ENCODE measurements around the gene PKLR.
"Not testable (repeated sequence)": the region's sequence is repeated elsewhere in the genome, so short reads cannot be mapped to it uniquely, and the experiment has no call there.

Gene PKLR

DNA sequence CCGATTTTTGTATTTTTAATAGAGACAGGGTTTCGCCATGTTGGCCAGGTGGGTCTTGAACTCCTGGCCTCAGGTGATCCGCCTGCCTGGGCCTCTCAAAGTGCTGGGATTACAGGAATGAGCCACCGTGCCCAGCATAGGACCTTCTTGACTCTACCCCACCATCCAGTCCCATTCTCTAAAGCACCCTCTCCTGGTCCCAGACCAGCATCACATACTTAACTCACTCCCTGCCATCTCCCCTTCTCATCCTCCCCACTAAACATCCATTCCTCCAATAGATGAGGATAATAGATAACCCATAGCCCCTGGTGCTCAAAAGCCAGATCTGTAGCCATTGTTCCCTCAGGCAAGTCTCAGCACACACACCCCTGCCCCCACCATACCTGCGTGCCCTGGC is 48.0 kb downstream of the PKLR start:
- peak overlapping the region; percentile 85 for H3K4me3 ChIP-seq (ENCODE audit: low read depth, low read length)
- peaks cover 9% of the 10 kb centered on the region for H3K4me1 ChIP-seq
- H3K27me3 ChIP-seq, result no peaks in the 10 kb centered on the region
- no peaks in the 10 kb centered on the region for H3K9me3 ChIP-seq
- H3K36me3 ChIP-seq, result no peaks in the 10 kb centered on the region; the same call in none of the 2 replicates
- TF ChIP-seq, protein P1, sequence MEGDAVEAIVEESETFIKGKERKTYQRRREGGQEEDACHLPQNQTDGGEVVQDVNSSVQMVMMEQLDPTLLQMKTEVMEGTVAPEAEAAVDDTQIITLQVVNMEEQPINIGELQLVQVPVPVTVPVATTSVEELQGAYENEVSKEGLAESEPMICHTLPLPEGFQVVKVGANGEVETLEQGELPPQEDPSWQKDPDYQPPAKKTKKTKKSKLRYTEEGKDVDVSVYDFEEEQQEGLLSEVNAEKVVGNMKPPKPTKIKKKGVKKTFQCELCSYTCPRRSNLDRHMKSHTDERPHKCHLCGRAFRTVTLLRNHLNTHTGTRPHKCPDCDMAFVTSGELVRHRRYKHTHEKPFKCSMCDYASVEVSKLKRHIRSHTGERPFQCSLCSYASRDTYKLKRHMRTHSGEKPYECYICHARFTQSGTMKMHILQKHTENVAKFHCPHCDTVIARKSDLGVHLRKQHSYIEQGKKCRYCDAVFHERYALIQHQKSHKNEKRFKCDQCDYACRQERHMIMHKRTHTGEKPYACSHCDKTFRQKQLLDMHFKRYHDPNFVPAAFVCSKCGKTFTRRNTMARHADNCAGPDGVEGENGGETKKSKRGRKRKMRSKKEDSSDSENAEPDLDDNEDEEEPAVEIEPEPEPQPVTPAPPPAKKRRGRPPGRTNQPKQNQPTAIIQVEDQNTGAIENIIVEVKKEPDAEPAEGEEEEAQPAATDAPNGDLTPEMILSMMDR (IDR thresholded peaks at IDR 0.05; ENCODE audit: low read depth, low read length), result peak; percentile 26
- no peak for DNase-seq

DNA sequence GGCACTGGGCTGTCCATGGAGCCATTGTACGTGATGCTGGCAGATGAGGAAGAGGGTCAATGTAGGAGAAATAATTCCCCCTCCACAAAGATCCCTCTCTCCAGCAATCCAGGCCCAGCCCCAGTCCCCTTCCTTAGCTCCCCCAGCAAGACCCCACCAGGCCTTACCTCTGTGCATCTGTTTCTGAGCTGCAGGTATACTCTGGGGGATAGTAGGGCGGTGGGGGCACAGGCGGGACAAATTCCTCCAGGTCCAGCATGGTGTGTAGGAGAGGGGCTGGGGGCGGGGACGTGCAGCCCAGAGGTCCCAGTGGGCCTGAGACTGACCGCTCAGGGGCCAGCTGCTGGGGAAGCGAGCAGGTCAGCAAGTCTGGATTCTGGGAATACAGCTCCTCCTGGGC is 49.7 kb downstream of the PKLR start:
- no peaks in the 10 kb centered on the region for H3K27me3 ChIP-seq
- DNase-seq, result no peak
- H3K9me3 ChIP-seq, result no peaks in the 10 kb centered on the region
- peaks cover 14% of the 10 kb centered on the region for H3K4me1 ChIP-seq
- TF ChIP-seq, protein P1 (IDR thresholded peaks at IDR 0.05; ENCODE audit: low read depth, low read length), result no peak
- H3K4me3 ChIP-seq (ENCODE audit: low read depth, low read length), result no peak overlapping the region
- H3K36me3 ChIP-seq, result no peaks in the 10 kb centered on the region; the same call in none of the 2 replicates

DNA sequence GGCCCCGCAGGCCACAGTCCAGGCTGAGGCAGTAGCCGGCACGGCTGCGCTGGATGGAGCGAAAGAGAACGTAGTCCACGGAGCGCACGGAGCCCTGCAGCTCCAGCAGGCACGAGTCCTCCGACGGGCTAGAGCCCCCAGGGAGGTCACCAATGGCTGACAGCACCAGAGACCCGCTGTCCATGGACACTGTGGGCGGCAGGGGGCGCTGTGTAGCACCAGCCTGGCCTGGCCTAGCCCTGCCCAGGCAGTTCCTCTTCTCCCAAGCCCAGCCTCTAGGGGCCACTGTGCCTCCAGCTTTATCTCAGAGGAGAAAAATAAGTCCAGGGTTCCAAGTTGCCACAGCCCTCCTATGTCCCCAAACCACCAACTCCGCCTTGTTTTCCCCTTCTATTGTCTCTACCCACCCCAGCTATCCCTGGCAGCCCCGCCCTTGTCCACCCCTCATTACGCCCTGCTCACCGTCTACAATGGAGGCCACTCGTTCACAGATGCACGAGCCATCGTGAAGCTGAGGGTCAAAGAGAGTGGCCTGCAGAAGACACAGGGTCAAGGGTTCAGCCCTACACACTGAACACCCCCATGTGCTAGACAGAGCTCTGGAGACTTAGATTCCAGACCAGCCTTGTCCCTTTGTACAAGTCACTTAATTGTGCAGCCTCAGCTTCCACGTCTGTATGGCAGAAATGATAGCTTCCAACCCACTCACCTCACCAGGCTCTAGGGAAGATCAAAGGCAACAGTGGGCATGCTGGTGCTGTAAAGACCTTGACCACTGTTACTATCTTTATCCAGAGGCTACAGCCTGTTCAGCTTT is 50.4 kb downstream of the PKLR start:
- H3K4me1 ChIP-seq, result peaks cover 14% of the 10 kb centered on the region

GRCh38 chr1:155250246-155250632 is 51.0 kb downstream of the PKLR start:
- TF ChIP-seq, protein P1 (IDR thresholded peaks at IDR 0.05; ENCODE audit: low read depth, low read length), result no peak

More for the DNA sequence above, 50.4 kb downstream of the PKLR start:
- DNase-seq, result peak; percentile 98
- H3K27me3 ChIP-seq, result no peaks in the 10 kb centered on the region
- H3K4me3 ChIP-seq (ENCODE audit: low read depth, low read length), result peak overlapping the region; percentile 60
- H3K9me3 ChIP-seq, result no peaks in the 10 kb centered on the region
- no peaks in the 10 kb centered on the region; the same call in none of the 2 replicates for H3K36me3 ChIP-seq
- TF ChIP-seq, protein P1 (IDR thresholded peaks at IDR 0.05; ENCODE audit: low read depth, low read length), result peak; percentile 100

DNA sequence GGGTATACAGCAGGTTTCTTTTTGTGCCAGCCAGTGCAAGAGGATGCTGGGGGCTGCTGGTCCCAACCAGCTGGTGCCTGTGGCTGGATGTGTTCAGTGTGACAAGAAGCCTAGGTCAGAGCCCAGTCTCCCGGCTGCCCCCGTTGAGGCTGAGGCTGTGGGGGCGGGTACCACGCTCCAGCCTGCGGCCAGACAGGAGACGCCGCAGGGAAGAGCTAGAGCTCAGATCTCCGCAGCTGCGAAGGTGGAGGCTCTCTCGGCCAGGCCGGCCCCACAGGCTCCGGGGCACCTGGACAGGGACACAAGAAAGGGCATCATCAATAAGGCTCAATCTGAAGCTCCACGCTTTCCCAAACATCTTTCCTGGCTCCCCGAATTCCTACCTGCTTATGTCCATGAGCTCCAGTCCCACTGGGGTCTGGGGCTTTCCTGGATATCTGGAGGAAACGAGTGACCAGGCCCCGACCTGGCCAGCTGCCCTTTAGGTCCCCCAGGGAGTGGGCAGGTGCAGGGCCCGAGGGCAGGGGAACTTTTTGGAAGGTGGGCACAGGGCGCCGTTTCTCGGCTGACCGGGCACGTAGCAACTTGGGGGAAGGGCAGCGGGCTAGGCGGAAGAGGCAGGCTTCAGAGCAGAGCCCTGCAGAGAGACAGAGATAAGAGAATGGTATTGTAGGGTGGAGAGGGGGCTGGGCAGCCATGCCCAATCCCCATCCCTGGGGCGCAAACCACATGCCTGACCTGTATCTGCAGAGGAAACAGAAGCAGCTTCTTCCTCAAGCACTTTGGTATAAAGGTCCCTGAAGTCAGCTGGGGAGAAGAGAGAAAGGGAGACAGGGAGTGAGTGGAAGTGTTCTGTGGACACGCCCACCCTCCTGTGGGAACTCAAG is 53.3 kb downstream of the PKLR start:
- H3K9me3 ChIP-seq, result no peaks in the 10 kb centered on the region
- no peaks in the 10 kb centered on the region for H3K27me3 ChIP-seq
- DNase-seq, result peak; percentile 59
- peak overlapping the region; percentile 33 for H3K4me3 ChIP-seq (ENCODE audit: low read depth, low read length)
- H3K36me3 ChIP-seq, result no peaks in the 10 kb centered on the region; the same call in none of the 2 replicates
- H3K4me1 ChIP-seq, result peaks cover 14% of the 10 kb centered on the region
- TF ChIP-seq, protein P1 (IDR thresholded peaks at IDR 0.05; ENCODE audit: low read depth, low read length), result no peak

More at GRCh38 chr1:155250246-155250632, 51.0 kb downstream of the PKLR start:
- H3K4me1 ChIP-seq, result peaks cover 14% of the 10 kb centered on the region
- H3K4me3 ChIP-seq (ENCODE audit: low read depth, low read length), result peak overlapping the region; percentile 60
- no peaks in the 10 kb centered on the region for H3K27me3 ChIP-seq
- DNase-seq, result no peak
- no peaks in the 10 kb centered on the region; the same call in none of the 2 replicates for H3K36me3 ChIP-seq
- no peaks in the 10 kb centered on the region for H3K9me3 ChIP-seq

DNA sequence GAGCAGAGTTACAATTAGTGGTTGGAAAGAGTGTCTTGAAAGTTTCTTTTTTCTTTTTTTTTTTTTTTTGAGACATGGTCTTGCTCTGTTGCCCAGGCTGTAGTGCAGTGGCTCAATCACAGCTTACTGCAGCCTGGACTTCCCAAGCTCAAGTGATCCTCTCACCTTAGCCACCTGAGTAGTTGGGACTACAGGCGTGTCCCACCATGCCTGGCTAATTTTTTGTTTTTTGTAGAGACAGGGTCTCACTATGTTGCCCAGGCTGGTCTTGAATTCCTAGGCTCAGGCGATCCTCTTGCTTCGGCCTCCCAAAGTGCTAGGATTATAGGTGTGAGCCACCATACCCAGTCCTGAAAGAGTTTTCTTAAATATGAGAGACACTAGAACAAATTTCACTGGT is 54.4 kb downstream of the PKLR start:
- H3K4me1 ChIP-seq, result peaks cover 14% of the 10 kb centered on the region
- H3K4me3 ChIP-seq (ENCODE audit: low read depth, low read length); H3K27me3 ChIP-seq; DNase-seq; H3K36me3 ChIP-seq; H3K9me3 ChIP-seq: not testable (repeated sequence)
